HCT116 (cell line): Measurements from ENCODE around the gene CENPL.

Experiments
- CEBPB ChIP-seq: IDR thresholded peaks from 2 replicates; pipeline ENCODE4 v1.6.1; 2012; ENCODE audit warnings: low read depth
- CTCF ChIP-seq, 3 experiments: fragments of 200-600 bp in 1 of 3; sonication (generic) in 1 of 3; IDR thresholded peaks in 2 of 3; conservative IDR thresholded peaks in 1 of 3; 2 replicates each; pipeline ENCODE4 v1.5.1; 2012 to 2017; ENCODE audit warnings: low read depth in 2 of 3, low read length in 2 of 3, antibody characterized with exemption in 1 of 3, borderline replicate concordance in 1 of 3, control low read depth in 1 of 3, mild to moderate bottlenecking in 1 of 3, mixed read lengths in 1 of 3, mixed run types in 1 of 3, moderate library complexity in 1 of 3; ENCODE audit not compliant: insufficient read depth in 1 of 3
- EGR1 ChIP-seq: IDR thresholded peaks from 2 replicates; pipeline ENCODE4 v1.6.1; 2012; ENCODE audit warnings: low read depth
- EZH2 ChIP-seq: fragments of 200-600 bp; sonication (generic); IDR thresholded peaks from 2 replicates; pipeline ENCODE4 v1.6.1; 2017; ENCODE audit warnings: antibody characterized with exemption, mixed run types
- JUND ChIP-seq: IDR thresholded peaks from 2 replicates; pipeline ENCODE4 v1.6.1; 2012
- POLR2A ChIP-seq: IDR thresholded peaks from 2 replicates; pipeline ENCODE4 v1.7.0; 2011; ENCODE audit warnings: borderline replicate concordance; ENCODE audit not compliant: insufficient read depth, insufficient read length; ENCODE audit errors: extremely low read depth
- POLR2AphosphoS5 ChIP-seq: IDR thresholded peaks from 2 replicates; pipeline ENCODE4 v1.6.1; 2011; ENCODE audit warnings: mild to moderate bottlenecking, low read depth, low read length, moderate library complexity
- RAD21 ChIP-seq: IDR thresholded peaks from 2 replicates; pipeline ENCODE4 v1.6.1; 2012; ENCODE audit warnings: low read depth, mild to moderate bottlenecking
- REST ChIP-seq: IDR thresholded peaks from 2 replicates; pipeline ENCODE4 v1.6.1; 2012; ENCODE audit warnings: low read depth
- ZBTB33 ChIP-seq: IDR thresholded peaks from 2 replicates; pipeline ENCODE4 v1.6.1; 2011; ENCODE audit warnings: mild to moderate bottlenecking, low read length, moderate library complexity; ENCODE audit not compliant: insufficient replicate concordance; ENCODE audit errors: extremely low read depth
- ZFX ChIP-seq: fragments of 450-650 bp; IDR thresholded peaks from 2 replicates; pipeline ENCODE4 v1.6.1; 2017

- TF ChIP-seq CTCF (IDR thresholded peaks at IDR 0.05 in 2 of 3, conservative IDR thresholded peaks at IDR 0.05 in 1 of 3; ENCODE audit: borderline replicate concordance in 1 of 3, insufficient read depth in 1 of 3, low read depth in 2 of 3, low read length in 2 of 3) (no peak), EZH2 (no peak), REST (no peak), ZBTB33 (no peak), POLR2A (no peak), RAD21 (no peak), CEBPB (no peak), POLR2AphosphoS5 (no peak), ZFX (no peak), JUND (no peak), EGR1 (no peak)
Measured at GRCh38 chr1:173852105-173852504, 27.4 kb upstream of the CENPL start.
